CD4-positive, alpha-beta T cell (primary cell): ENCODE data around the gene SPRR4. TPM values are rescaled to one million over a fixed set of nuclear protein-coding genes. Genes with fewer than 3 reads are reported as not detected.

ENCODE experiments used
- total RNA-seq, 174 experiments: library from RNA in 2 of 174; stranded (reverse) in 2 of 174; gene quantifications; one replicate each; pipeline ENCODE4 v1.2.3 and lab custom pipeline; 2021 to 2026

SPRR4 gene
- total RNA-seq, 2 experiments from 2014 or later: not detected

Other genes starting within 250 kb of the SPRR4 start
- gene KPRP, start 212.6 kb upstream of the SPRR4 start, total RNA-seq: not detected
- gene LCE1F, start 195.5 kb upstream of the SPRR4 start, total RNA-seq: not detected
- gene LCE1E, start 184.4 kb upstream of the SPRR4 start, total RNA-seq: not detected
- gene LCE1D, start 173.9 kb upstream of the SPRR4 start, total RNA-seq: not detected
- not detected for gene LCE1C, start 164.0 kb upstream of the SPRR4 start, total RNA-seq
- not detected for gene LCE1B, start 158.7 kb upstream of the SPRR4 start, total RNA-seq
- gene LCE1A, start 143.2 kb upstream of the SPRR4 start, total RNA-seq: not detected
- gene LCE6A, start 127.8 kb upstream of the SPRR4 start, total RNA-seq: not detected
- gene LCE7A, start 110.7 kb upstream of the SPRR4 start, total RNA-seq: not detected
- not detected for gene SMCP, start 92.3 kb upstream of the SPRR4 start, total RNA-seq
- gene IVL, start 62.1 kb upstream of the SPRR4 start, total RNA-seq: not detected
- not detected for gene SPRR5, start 23.4 kb upstream of the SPRR4 start, total RNA-seq
- gene SPRR1A, start 13.4 kb downstream of the SPRR4 start, total RNA-seq: not detected
- not detected for gene SPRR3, start 31.1 kb downstream of the SPRR4 start, total RNA-seq
- gene SPRR1B, start 60.6 kb downstream of the SPRR4 start, total RNA-seq: not detected
- gene SPRR2D, start 70.5 kb downstream of the SPRR4 start, total RNA-seq: not detected
- not detected for gene SPRR2A, start 86.9 kb downstream of the SPRR4 start, total RNA-seq
- gene SPRR2B, start 101.0 kb downstream of the SPRR4 start, total RNA-seq: not detected
- not detected for gene SPRR2E, start 123.9 kb downstream of the SPRR4 start, total RNA-seq
- not detected for gene SPRR2F, start 142.9 kb downstream of the SPRR4 start, total RNA-seq
- gene SPRR2G, start 180.2 kb downstream of the SPRR4 start, total RNA-seq: not detected
- gene LELP1, start 232.8 kb downstream of the SPRR4 start, total RNA-seq: not detected
- not detected for gene PRR9, start 246.9 kb downstream of the SPRR4 start, total RNA-seq